ENCODE measurements around the gene GPR143. TPM values are rescaled to one million over a fixed set of nuclear protein-coding genes. Genes with fewer than 3 reads are reported as not detected.

GPR143 gene
- total RNA-seq, 4 donors from 2014 or later: 0.21 TPM; not detected in 3

DNA sequence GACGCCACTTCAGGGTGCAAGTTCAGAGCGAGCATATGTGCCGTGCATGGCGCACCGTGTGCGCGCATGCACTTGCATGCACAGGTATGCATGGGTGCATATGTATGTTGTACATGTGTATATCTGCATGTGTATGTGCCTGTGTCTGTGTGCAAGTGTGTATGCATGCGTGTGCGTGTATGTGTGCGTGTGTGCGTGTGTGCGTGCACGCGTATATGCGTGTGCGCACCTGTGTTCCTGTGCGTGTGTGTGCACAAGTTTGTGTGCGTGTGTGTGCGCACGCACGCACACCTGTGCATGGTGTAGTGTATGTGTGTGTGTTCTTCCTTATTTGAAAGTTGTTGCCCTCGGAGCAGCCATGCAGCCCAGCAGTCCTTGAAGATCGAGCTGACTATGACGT, 76.8 kb downstream of the GPR143 start:
- H3K9me3 ChIP-seq: no peaks in the 10 kb centered on the region
- WGBS, 2 donors: 95 to 96% methylated on average over 10 to 24 of the region's 24 CpGs
- H3K4me1 ChIP-seq: no peaks in the 10 kb centered on the region
- TF ChIP-seq, protein P1, sequence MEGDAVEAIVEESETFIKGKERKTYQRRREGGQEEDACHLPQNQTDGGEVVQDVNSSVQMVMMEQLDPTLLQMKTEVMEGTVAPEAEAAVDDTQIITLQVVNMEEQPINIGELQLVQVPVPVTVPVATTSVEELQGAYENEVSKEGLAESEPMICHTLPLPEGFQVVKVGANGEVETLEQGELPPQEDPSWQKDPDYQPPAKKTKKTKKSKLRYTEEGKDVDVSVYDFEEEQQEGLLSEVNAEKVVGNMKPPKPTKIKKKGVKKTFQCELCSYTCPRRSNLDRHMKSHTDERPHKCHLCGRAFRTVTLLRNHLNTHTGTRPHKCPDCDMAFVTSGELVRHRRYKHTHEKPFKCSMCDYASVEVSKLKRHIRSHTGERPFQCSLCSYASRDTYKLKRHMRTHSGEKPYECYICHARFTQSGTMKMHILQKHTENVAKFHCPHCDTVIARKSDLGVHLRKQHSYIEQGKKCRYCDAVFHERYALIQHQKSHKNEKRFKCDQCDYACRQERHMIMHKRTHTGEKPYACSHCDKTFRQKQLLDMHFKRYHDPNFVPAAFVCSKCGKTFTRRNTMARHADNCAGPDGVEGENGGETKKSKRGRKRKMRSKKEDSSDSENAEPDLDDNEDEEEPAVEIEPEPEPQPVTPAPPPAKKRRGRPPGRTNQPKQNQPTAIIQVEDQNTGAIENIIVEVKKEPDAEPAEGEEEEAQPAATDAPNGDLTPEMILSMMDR (IDR thresholded peaks at IDR 0.05): no peak
- TF ChIP-seq POLR2A (IDR thresholded peaks at IDR 0.05): no peak
- no peak for TF ChIP-seq EP300 (IDR thresholded peaks at IDR 0.05)
- peaks cover 0 to 72% (median 0%) of the 10 kb centered on the region in 3 donors for H3K36me3 ChIP-seq
- no peak overlapping the region for H3K4me3 ChIP-seq
- H3K27ac ChIP-seq: no peak overlapping the region
- H3K27me3 ChIP-seq: no peaks in the 10 kb centered on the region
- no peak for DNase-seq (ENCODE audit: low spot score in 2 of 2)

DNA sequence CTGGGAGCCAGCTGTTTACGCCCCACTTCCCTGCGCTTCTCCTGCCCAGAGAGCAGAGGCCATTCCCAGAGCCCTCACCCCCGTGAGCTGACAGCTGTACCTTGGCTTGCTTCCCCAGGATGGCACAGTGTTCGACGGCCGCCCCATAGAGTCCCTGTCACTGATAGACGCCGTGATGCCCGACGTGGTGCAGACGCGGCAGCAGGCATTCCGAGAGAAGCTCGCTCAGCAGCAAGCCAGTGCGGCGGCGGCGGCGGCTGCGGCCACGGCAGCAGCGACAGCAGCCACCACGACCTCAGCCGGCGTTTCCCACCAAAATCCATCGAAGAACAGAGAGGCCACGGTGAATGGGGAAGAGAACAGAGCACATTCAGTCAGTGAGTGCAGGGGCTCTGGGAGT, 77.7 kb downstream of the GPR143 start:
- Histone ChIP-seq H3K4me1 (no peaks in the 10 kb centered on the region), H3K27me3 (no peaks in the 10 kb centered on the region), H3K9me3 (no peaks in the 10 kb centered on the region), H3K4me3 (no peak overlapping the region), H3K27ac (no peak overlapping the region), H3K36me3 (peaks cover 0 to 63% (median 0%) of the 10 kb centered on the region in 3 donors)
- DNase-seq (ENCODE audit: low spot score in 2 of 2): no peak
- WGBS, 2 donors: 96% methylated on average over 27 of the region's 27 CpGs
- TF ChIP-seq, protein P1 (IDR thresholded peaks at IDR 0.05): no peak
- no peak for TF ChIP-seq POLR2A (IDR thresholded peaks at IDR 0.05)
- TF ChIP-seq EP300 (IDR thresholded peaks at IDR 0.05): no peak

DNA sequence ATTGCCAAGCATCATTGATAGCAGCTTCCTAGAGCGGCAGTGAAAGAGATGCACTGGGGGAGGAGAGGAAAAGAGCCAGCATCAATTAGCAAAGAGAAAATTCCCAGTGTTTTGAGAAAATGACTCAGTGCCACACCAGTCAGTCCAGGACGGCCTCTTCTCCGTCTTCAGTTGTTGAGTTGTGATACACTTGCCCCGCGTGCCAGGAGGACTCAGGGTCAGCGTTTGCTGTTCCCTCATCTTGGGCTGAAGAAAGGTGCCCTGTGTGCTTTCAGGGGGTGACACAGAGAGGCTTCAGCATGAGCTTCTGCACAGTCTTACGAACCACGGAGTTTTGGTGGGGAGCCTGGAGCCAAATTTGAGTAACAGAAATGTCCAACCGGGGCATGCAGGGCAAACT, 82.3 kb downstream of the GPR143 start:
- no peak for DNase-seq (ENCODE audit: low spot score in 2 of 2)
- Histone ChIP-seq H3K4me3 (no peak overlapping the region), H3K27me3 (no peaks in the 10 kb centered on the region), H3K4me1 (no peaks in the 10 kb centered on the region), H3K36me3 (peaks cover 0 to 22% (median 0%) of the 10 kb centered on the region in 3 donors), H3K9me3 (no peaks in the 10 kb centered on the region), H3K27ac (no peak overlapping the region)
- WGBS, 2 donors: 79 to 84% methylated on average over 7 to 9 of the region's 9 CpGs
- TF ChIP-seq POLR2A (IDR thresholded peaks at IDR 0.05): no peak
- TF ChIP-seq, protein P1 (IDR thresholded peaks at IDR 0.05): no peak
- no peak for TF ChIP-seq EP300 (IDR thresholded peaks at IDR 0.05)

DNA sequence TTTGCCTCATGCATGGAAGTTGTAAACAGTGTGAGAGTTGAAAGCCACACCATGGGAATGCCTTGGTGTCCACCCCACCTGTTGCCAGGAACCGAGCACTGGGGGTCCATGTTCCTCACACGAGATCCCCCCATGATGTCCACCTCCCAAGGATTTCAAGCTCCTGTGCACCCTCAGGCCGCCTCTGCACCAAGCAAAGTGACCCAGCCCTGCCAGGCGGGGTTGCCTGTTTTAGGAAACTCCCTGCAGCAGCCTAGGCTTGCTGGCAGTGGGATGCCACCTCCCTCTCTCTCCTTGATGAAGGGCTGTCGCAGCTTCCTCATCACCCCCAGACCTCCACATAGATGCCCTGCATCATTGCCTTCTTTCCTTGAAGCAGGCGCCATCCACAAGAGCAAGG, 82.8 kb downstream of the GPR143 start:
- WGBS, 2 donors: 76 to 97% methylated on average over 6 of the region's 6 CpGs
- no peaks in the 10 kb centered on the region for H3K9me3 ChIP-seq
- no peaks in the 10 kb centered on the region for H3K4me1 ChIP-seq
- no peak for DNase-seq (ENCODE audit: low spot score in 2 of 2)
- H3K4me3 ChIP-seq: no peak overlapping the region
- H3K36me3 ChIP-seq: peaks cover 0 to 17% (median 0%) of the 10 kb centered on the region in 3 donors
- H3K27me3 ChIP-seq: no peaks in the 10 kb centered on the region
- TF ChIP-seq POLR2A (IDR thresholded peaks at IDR 0.05) (no peak), EP300 (IDR thresholded peaks at IDR 0.05) (no peak)
- TF ChIP-seq, protein P1 (IDR thresholded peaks at IDR 0.05): no peak
- H3K27ac ChIP-seq: no peak overlapping the region

DNA sequence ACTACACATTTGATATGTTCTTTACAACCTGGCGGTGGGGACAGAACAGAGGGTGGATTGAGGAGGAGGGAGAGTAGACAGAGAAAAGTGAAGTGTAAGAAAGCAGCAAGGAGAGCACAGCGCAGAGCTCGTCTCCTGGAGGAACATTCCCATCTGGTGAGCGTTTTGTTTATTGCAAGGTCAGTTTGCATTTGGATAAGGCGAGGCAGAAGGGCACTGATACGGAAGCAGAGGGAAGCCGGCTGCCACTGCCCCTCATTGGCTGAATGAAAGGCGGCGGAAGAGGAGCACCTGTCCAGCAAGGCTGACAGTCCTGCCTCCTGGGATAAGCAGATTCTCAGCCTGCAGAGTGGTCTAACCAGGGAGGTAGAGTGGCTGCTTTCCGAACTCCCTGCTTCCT, 83.2 kb downstream of the GPR143 start:
- no peak overlapping the region for H3K27ac ChIP-seq
- H3K36me3 ChIP-seq: peaks cover 0 to 13% (median 0%) of the 10 kb centered on the region in 3 donors
- no peaks in the 10 kb centered on the region for H3K4me1 ChIP-seq
- 47 to 56% methylated on average over 9 to 10 of the region's 10 CpGs for WGBS, 2 donors
- H3K27me3 ChIP-seq: no peaks in the 10 kb centered on the region
- DNase-seq (ENCODE audit: low spot score in 2 of 2): peak in 1 of 2 donors; percentile 5
- TF ChIP-seq, protein P1 (IDR thresholded peaks at IDR 0.05): peak in 2 of 5 experiments; percentile 14 to 42
- TF ChIP-seq EP300 (IDR thresholded peaks at IDR 0.05): no peak
- H3K4me3 ChIP-seq: no peak overlapping the region
- H3K9me3 ChIP-seq: no peaks in the 10 kb centered on the region

All from tibial nerve (tissue), 4 donors.